Activated CD8-positive, alpha-beta memory T cell treated with anti-CD3 and anti-CD28 coated beads for 4 hours (primary cell): ENCODE data around the gene SPINK13.
"Not testable (repeated sequence)": the region's sequence is repeated elsewhere in the genome, so short reads cannot be mapped to it uniquely, and the experiment has no call there.

Experiments
- DNase-seq, 2 donors: peaks; one replicate each; pipeline ENCODE4 v3.0.0-alpha.2; 2020; ENCODE audit warnings: low read depth in 2 of 2

Gene SPINK13

GRCh38 chr5:148312153-148312552 is 43.6 kb downstream of the SPINK13 start, which contains the start of gene SPINK7:
SPINK7 (plus strand) TSS chr5:148312423; CDS start chr5:148312484, 61 bp downstream.
- DNase-seq, result no peak

GRCh38 chr5:148314187-148314586 is 45.6 kb downstream of the SPINK13 start:
- DNase-seq, result no peak

DNA sequence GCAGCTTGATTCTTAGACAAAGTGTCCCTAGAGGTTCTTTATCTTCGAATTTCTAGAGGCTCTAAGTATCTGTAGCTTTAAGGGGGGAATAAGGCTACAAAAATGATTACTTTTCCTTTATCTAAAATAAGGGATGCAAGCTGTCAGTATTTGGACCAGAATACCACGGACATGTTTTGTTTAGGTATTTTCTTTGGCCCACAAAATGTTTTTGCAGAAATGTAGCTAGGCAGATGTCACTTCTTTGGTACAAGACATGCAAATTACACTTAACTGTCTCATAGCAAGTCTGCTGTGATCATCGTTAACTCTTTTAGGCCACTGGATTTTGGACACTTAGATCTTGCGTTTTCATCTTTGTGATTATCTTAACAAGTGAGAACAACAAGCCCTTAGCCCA is 46.1 kb downstream of the SPINK13 start:
- DNase-seq, result no peak

DNA sequence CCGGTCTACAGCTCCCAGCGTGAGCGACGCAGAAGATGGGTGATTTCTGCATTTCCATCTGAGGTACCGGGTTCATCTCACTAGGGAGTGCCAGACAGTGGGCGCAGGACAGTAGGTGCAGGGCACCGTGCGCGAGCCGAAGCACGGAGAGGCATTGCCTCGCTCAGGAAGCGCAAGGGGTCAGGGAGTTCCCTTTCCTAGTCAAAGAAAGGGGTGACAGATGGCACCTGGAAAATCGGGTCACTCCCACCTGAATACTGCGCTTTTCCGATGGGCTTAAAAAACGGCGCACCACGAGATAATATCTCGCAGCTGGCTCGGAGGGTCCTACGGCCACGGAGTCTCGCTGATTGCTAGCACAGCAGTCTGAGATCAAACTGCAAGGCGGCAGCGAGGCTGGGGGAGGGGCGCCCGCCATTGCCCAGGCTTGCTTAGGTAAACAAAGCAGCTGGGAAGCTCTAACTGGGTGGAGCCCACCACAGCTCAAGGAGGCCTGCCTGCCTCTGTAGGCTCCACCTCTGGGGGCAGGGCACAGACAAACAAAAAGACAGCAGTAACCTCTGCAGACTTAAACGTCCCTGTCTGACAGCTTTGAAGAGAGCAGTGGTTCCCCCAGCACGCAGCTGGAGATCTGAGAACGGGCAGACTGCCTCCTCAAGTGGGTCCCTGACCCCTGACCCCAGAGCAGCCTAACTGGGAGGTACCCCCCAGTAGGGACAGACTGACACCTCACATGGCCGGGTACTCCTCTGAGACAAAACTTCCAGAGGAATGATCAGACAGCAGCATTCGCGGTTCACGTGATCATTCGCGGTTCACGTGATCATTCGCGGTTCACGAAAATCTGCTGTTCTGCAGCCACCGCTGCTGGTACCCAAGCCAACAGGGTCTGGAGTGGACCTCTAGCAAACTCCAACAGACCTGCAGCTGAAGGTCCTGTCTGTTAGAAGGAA is 51.7 kb downstream of the SPINK13 start:
- DNase-seq, result not testable (repeated sequence)

GRCh38 chr5:148333262-148333849 is 64.8 kb downstream of the SPINK13 start:
- DNase-seq, result no peak

DNA sequence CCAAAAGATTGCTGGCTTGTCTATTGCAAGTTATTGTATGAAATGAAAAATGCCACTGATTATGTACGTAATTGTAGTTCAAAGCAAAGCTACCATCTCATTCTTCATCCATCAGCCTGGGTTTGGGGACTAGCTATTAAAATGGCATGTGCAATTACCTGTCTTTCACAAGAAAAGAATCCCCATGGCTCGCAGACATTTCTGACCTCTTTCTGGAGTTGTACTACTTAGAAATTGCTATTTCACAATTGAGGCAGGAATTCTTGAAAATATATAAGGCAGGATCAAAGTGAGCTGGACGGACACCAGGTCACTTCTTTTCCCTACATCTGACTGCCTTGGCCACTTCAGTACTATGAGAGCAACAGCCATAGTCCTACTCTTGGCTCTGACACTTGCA is 66.7 kb downstream of the SPINK13 start, which contains the start of gene SPINK9:
SPINK9 (plus strand) TSS at position 301 of the 400 bp plus-strand sequence; CDS start at position 356, 55 bp downstream.
- DNase-seq, result no peak
